ENCODE data around the gene HRH2. TPM values are rescaled to one million over a fixed set of nuclear protein-coding genes. Genes with fewer than 3 reads are reported as not detected.

Gene HRH2
- total RNA-seq, 1 experiment from 2014 or later = 9.3 TPM

DNA sequence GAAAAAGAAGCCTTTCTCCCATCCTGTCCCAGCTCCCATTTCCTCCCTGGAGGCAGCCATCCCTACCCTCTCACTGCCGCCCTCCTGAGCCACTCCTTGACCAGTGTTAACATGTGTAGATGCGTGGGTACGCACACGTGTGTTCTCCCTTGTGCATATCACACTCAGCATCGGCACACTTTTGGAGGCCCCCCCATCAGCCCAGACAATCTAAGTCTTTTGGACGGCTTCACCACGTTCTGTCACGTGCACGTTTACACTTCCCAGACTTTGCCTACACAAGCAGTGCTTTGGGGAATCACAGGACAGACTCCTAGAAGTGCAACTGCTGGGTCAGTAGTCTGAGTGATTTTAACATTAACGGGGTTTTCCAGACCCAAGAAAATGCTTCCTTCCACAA is 18.0 kb downstream of the HRH2 start:
- no peak overlapping the region for H3K4me3 Mint-ChIP-seq
- POLR2A ChIA-PET = no interaction called here
- no peak for ATAC-seq
- no peak for DNase-seq (ENCODE audit: low spot score)
- CTCF ChIA-PET = interaction anchor here (0.9 to 1.1 kb wide), 2 partner anchors 54 to 142 kb away, joined by 3 to 4 read pairs; no protein-coding TSS in a partner anchor
- H3K9me3 Mint-ChIP-seq = no peaks in the 10 kb centered on the region
- peaks cover 22% of the 10 kb centered on the region for H3K4me1 Mint-ChIP-seq
- H3K27ac Mint-ChIP-seq = no peak overlapping the region
- no peaks in the 10 kb centered on the region for H3K27me3 Mint-ChIP-seq (ENCODE audit: low read depth)
- H3K36me3 Mint-ChIP-seq = no peaks in the 10 kb centered on the region
- TF ChIP-seq FOXP4 (CRISPR knock-in tag; IDR thresholded peaks at IDR 0.05) = no peak
- TF ChIP-seq, protein P1, sequence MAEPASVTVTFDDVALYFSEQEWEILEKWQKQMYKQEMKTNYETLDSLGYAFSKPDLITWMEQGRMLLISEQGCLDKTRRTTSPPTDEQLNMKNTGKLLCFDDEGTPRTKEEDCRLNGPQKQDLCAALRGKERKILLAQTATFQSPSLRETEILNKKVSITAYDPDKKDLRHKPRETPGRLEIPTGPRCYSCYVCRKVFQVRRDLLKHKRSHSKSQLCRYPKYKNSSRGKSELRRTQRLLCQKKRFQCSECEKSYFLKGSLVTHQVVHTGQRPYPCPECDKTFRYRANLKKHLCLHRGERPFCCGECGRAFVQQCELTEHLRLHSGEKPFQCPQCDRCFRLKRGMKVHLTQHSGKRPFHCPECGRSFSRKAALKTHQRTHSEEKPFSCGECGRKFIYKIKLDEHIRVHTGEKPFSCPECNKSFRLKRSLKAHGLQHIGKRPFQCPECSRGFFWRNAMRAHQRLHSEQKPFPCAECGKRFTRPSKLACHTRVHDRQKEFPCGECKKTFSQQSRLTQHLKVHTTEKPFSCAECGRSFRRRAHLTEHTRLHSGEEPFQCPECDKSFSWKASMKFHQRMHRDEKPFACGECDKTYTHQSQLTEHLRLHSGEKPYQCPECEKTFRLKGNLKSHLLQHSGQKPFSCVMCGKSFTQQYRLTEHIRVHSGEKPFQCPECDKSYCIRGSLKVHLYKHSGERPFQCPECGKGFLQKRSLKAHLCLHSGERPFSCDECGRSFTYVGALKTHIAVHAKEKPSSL (CRISPR knock-in tag; conservative IDR thresholded peaks at IDR 0.05) = no peak
- TF ChIP-seq CREB1 (CRISPR knock-in tag; IDR thresholded peaks at IDR 0.05) = no peak
- no peak for TF ChIP-seq MLX (CRISPR knock-in tag; IDR thresholded peaks at IDR 0.05)
- TF ChIP-seq TEAD1 (CRISPR knock-in tag; IDR thresholded peaks at IDR 0.05) = no peak
- TF ChIP-seq NR1H2 (CRISPR knock-in tag; IDR thresholded peaks at IDR 0.05) = no peak
- no peak for TF ChIP-seq NFATC4 (CRISPR knock-in tag; IDR thresholded peaks at IDR 0.05)
- TF ChIP-seq SP1 (CRISPR knock-in tag; conservative IDR thresholded peaks at IDR 0.05) = no peak
- TF ChIP-seq ATF6 (CRISPR knock-in tag; IDR thresholded peaks at IDR 0.05) = no peak
- TF ChIP-seq ATF2 (CRISPR knock-in tag; IDR thresholded peaks at IDR 0.05; ENCODE audit: borderline replicate concordance, low read depth) = no peak

- Mint-ChIP-seq H3K4me3 (no peak overlapping the region), H3K27ac (no peak overlapping the region), H3K27me3 (ENCODE audit: low read depth) (no peaks in the 10 kb centered on the region), H3K4me1 (peaks cover 33% of the 10 kb centered on the region), H3K36me3 (no peaks in the 10 kb centered on the region; the same call in 1 of the 2 replicates), H3K9me3 (no peaks in the 10 kb centered on the region)
- DNase-seq (ENCODE audit: low spot score) (no peak), ATAC-seq (no peak)
- POLR2A ChIA-PET = no interaction called here
- CTCF ChIA-PET = interaction anchor here (1.0 to 2.8 kb wide), 7 partner anchors 11 to 144 kb away, joined by 3 to 18 read pairs (median 5); no protein-coding TSS in a partner anchor
- TF ChIP-seq EMX1 (CRISPR knock-in tag; IDR thresholded peaks at IDR 0.05) (no peak), KAT7 (CRISPR knock-in tag; IDR thresholded peaks at IDR 0.05; ENCODE audit: borderline replicate concordance) (no peak), ZNF416 (CRISPR knock-in tag; IDR thresholded peaks at IDR 0.05) (no peak), ZNF396 (CRISPR knock-in tag; IDR thresholded peaks at IDR 0.05; ENCODE audit: borderline replicate concordance) (no peak), OVOL2 (CRISPR knock-in tag; IDR thresholded peaks at IDR 0.05; ENCODE audit: borderline replicate concordance) (no peak), GABPB1 (CRISPR knock-in tag; IDR thresholded peaks at IDR 0.05) (no peak), ZNF219 (CRISPR knock-in tag; IDR thresholded peaks at IDR 0.05; ENCODE audit: borderline replicate concordance) (no peak), SP1 (CRISPR knock-in tag; conservative IDR thresholded peaks at IDR 0.05) (no peak), FOXP4 (CRISPR knock-in tag; IDR thresholded peaks at IDR 0.05) (no peak), ZBTB43 (CRISPR knock-in tag; IDR thresholded peaks at IDR 0.05) (no peak), FOXJ3 (CRISPR knock-in tag; IDR thresholded peaks at IDR 0.05; ENCODE audit: borderline replicate concordance) (no peak), HMGA2 (CRISPR knock-in tag; IDR thresholded peaks at IDR 0.05) (no peak)
Measured at GRCh38 chr5:175677571-175677970, 19.7 kb downstream of the HRH2 start.

Measured in WTC11 (cell line).